H4 (cell line): Measurements from ENCODE around the gene RBL2. TPM values are rescaled to one million over a fixed set of nuclear protein-coding genes. Genes with fewer than 3 reads are reported as not detected.
"Not testable (repeated sequence)": the region's sequence is repeated elsewhere in the genome, so short reads cannot be mapped to it uniquely, and the experiment has no call there.

Source experiments
- DNase-seq: peaks from one replicate; pipeline ENCODE4 v3.0.0-alpha.2; 2015; ENCODE audit warnings: low spot score
- total RNA-seq: library from RNA; depleted of rRNA; stranded (reverse); fragments of >200 nt; shearing (Covaris generic); gene quantifications from 2 replicates; pipeline ENCODE4 v1.2.3, GENCODE V29; 2014; rRNA removed

The RBL2 gene
- total RNA-seq, 1 experiment from 2014 or later, result 28.3 TPM

DNA sequence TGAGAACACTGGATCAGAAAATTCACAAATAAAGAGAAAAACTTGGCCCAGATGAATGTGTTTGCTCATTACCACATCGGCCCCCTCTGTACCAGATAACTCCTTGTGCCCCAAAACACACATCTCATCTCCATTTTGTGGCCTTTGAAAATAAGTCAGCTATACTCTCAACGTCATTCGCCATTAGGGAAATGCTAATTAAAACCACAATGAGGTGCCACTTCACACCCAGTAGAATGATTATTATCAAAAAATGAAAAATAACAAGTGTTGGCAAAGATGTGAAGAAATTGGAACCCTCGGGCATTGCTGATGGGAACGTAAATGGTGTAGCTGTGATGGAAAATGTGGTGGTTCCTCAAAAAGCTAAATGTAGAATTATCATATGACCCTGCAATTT is 103.4 kb downstream of the RBL2 start:
- DNase-seq, result no peak

DNA sequence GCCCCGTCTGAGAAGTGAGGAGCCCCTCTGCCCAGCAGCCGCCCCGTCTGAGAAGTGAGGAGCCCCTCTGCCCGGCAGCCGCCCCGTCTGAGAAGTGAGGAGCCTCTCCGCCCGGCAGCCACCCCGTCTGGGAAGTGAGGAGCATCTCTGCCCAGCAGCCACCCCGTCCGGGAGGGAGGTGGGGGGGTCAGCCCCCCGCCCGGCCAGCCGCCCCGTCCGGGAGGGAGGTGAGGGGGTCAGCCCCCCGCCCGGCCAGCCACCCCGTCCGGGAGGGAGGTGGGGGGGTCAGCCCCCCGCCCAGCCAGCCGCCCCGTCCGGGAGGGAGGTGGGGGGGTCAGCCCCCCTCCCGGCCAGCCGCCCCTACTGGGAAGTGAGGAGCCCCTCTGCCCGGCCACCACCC is 105.1 kb downstream of the RBL2 start:
- DNase-seq, result not testable (repeated sequence)

DNA sequence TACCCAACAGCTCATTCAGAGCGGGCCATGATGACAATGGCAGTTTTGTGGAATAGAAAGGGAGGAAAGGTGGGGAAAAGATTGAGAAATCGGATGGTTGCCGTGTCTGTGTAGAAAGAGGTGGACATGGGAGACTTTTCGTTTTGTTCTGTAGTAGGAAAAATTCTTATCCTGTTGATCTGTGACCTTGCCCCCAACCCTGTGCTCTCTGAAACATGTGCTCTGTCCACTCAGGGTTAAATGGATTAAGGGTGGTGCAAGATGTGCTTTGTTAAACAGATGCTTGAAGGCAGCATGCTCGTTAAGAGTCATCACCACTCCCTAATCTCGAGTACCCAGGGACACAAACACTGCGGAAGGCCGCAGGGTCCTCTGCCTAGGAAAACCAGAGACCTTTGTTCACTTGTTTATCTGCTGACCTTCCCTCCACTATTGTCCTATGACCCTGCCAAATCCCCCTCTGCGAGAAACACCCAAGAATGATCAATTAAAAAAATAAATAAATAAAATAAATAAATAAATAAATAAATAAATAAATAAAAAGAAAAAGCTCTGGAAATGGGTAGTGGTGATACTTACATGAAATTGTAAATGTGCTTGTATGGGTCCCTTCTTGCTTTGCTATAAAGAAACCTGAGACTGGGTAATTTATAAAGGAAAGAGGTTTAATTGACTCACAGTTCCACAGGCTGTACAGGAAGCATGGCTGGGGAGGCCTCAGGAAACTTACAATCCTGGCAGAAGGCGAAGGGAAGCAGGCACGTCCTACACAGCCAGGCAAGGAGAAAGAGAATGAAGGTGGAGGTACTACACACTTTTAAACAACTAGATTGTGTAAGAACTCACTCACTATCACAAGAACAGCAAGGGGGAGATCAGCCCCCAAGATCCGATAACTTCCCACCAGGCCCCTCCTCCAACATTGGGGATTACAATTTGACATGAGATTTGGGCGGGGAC is 105.8 kb downstream of the RBL2 start:
- not testable (repeated sequence) for DNase-seq

Other genes with a start within 250 kb of the RBL2 start
- 13.7 and 17.1 TPM in 2 replicates for gene AKTIP, start 68.7 kb downstream of the RBL2 start, total RNA-seq